Measurements from ENCODE around the gene USP7.

USP7 gene

GRCh38 chr16:8900343-8900742 is 63.4 kb downstream of the USP7 start:
- DNase-seq (ENCODE audit: low read depth): no peak

GRCh38 chr16:8899709-8900317 is 63.9 kb downstream of the USP7 start:
- DNase-seq (ENCODE audit: low read depth): no peak

GRCh38 chr16:8898660-8899318 is 64.9 kb downstream of the USP7 start:
- DNase-seq (ENCODE audit: low read depth): no peak

GRCh38 chr16:8894736-8895334 is 68.9 kb downstream of the USP7 start:
- DNase-seq (ENCODE audit: low read depth): no peak

- DNase-seq (ENCODE audit: low read depth): no peak
Observed at GRCh38 chr16:8893976-8894690, 69.6 kb downstream of the USP7 start.

- no peak for DNase-seq (ENCODE audit: low read depth)
Observed at GRCh38 chr16:8893426-8893825, 70.3 kb downstream of the USP7 start.

- DNase-seq (ENCODE audit: low read depth): no peak
Observed at GRCh38 chr16:8892101-8892575, 71.6 kb downstream of the USP7 start.

- no peak for DNase-seq (ENCODE audit: low read depth)
Observed at GRCh38 chr16:8890549-8890921, 73.2 kb downstream of the USP7 start.

GRCh38 chr16:8889893-8890548 is 73.7 kb downstream of the USP7 start:
- DNase-seq (ENCODE audit: low read depth): no peak

- no peak for DNase-seq (ENCODE audit: low read depth)
Observed at GRCh38 chr16:8888951-8889892, 74.5 kb downstream of the USP7 start.

- no peak for DNase-seq (ENCODE audit: low read depth)
Observed at GRCh38 chr16:8887952-8888560, 75.7 kb downstream of the USP7 start.

GRCh38 chr16:8887431-8887765 is 76.3 kb downstream of the USP7 start:
- no peak for DNase-seq (ENCODE audit: low read depth)

- DNase-seq (ENCODE audit: low read depth): no peak
Observed at GRCh38 chr16:8886593-8887430, 76.9 kb downstream of the USP7 start.

GRCh38 chr16:8885674-8886592 is 77.8 kb downstream of the USP7 start:
- no peak for DNase-seq (ENCODE audit: low read depth)

GRCh38 chr16:8882725-8883377 is 80.9 kb downstream of the USP7 start:
- no peak for DNase-seq (ENCODE audit: low read depth)

- no peak for DNase-seq (ENCODE audit: low read depth)
Observed at GRCh38 chr16:8882041-8882617, 81.6 kb downstream of the USP7 start, which contains the start of gene LITAFD. TSS of gene LITAFD (plus strand) at chr16:8882351. CDS start at chr16:8884356, 2,005 bp downstream.

- no peak for DNase-seq (ENCODE audit: low read depth)
Observed at GRCh38 chr16:8880839-8881510, 82.7 kb downstream of the USP7 start.
